GM23248 (cell line): ENCODE data around the gene TRDMT1. TPM values are rescaled to one million over a fixed set of nuclear protein-coding genes. Genes with fewer than 3 reads are reported as not detected.

Experiments
- DNase-seq: peaks from one replicate; pipeline ENCODE4 v3.0.0-alpha.2; 2015
- H2AFZ ChIP-seq: fragments of 200-600 bp; sonication (generic); 2 replicates; pipeline ENCODE4 v1.6.1; 2016; ENCODE audit warnings: antibody characterized with exemption
- H3F3A ChIP-seq: fragments of 200-600 bp; sonication (generic); 2 replicates; pipeline ENCODE4 v1.6.1; 2016; ENCODE audit warnings: mild to moderate bottlenecking, antibody characterized with exemption, mixed run types; ENCODE audit not compliant: insufficient read depth
- H3K27ac ChIP-seq: fragments of 200-600 bp; sonication (generic); 2 replicates; pipeline ENCODE4 v1.5.1; 2016; ENCODE audit warnings: mild to moderate bottlenecking
- H3K27me3 ChIP-seq: fragments of 200-600 bp; sonication (generic); replicated peaks from 2 replicates; pipeline ENCODE4 v1.6.1; 2016; ENCODE audit warnings: mild to moderate bottlenecking; ENCODE audit not compliant: insufficient read depth
- H3K36me3 ChIP-seq: fragments of 200-600 bp; sonication (generic); 2 replicates; pipeline ENCODE4 v1.6.1; 2016; ENCODE audit warnings: low read depth, mild to moderate bottlenecking
- H3K4me1 ChIP-seq: fragments of 200-600 bp; sonication (generic); 2 replicates; pipeline ENCODE4 v1.6.1; 2016; ENCODE audit warnings: mild to moderate bottlenecking; ENCODE audit not compliant: insufficient read depth
- H3K4me2 ChIP-seq: fragments of 200-600 bp; sonication (generic); one replicate; pipeline ENCODE4 v1.6.1; 2016; ENCODE audit warnings: mild to moderate bottlenecking; ENCODE audit not compliant: unreplicated experiment
- H3K4me3 ChIP-seq: fragments of 200-600 bp; sonication (generic); 2 replicates; pipeline ENCODE4 v1.5.1; 2016; ENCODE audit warnings: mild to moderate bottlenecking
- H3K79me2 ChIP-seq: fragments of 200-600 bp; sonication (generic); 2 replicates; pipeline ENCODE4 v1.6.1; 2016; ENCODE audit warnings: mild to moderate bottlenecking; ENCODE audit not compliant: insufficient read depth
- H3K9ac ChIP-seq: fragments of 200-600 bp; sonication (generic); 2 replicates; pipeline ENCODE4 v1.6.1; 2016; ENCODE audit warnings: mild to moderate bottlenecking
- H3K9me2 ChIP-seq: fragments of 200-600 bp; sonication (generic); 2 replicates; pipeline ENCODE4 v1.6.1; 2016; ENCODE audit warnings: mixed run types, mild to moderate bottlenecking, moderate library complexity; ENCODE audit not compliant: insufficient read depth
- H3K9me3 ChIP-seq: fragments of 200-600 bp; sonication (generic); one replicate; pipeline ENCODE4 v1.6.1; 2017; ENCODE audit warnings: low read depth
- H4K20me1 ChIP-seq: fragments of 200-600 bp; sonication (generic); 2 replicates; pipeline ENCODE4 v1.6.0; 2016; ENCODE audit not compliant: insufficient read depth
- EZH2 ChIP-seq: fragments of 200-600 bp; sonication (generic); IDR thresholded peaks from 2 replicates; pipeline ENCODE4 v1.6.1; 2018; ENCODE audit warnings: antibody characterized with exemption, mild to moderate bottlenecking; ENCODE audit not compliant: insufficient read depth, poor library complexity, severe bottlenecking
- EZH2phosphoT487 ChIP-seq: fragments of 200-600 bp; sonication (generic); IDR thresholded peaks from 2 replicates; pipeline ENCODE4 v1.6.1; 2018; ENCODE audit warnings: antibody characterized with exemption, moderate library complexity, mild to moderate bottlenecking, low read depth; ENCODE audit not compliant: insufficient read depth
- WGBS, 2 experiments: methylation state at CpG; one replicate each; pipeline ENCODE4 v1.1.6; 2015 to 2017; ENCODE audit warnings: low lambda C conversion rate in 2 of 2, low coverage in 1 of 2; ENCODE audit errors: missing lambda C conversion rate in 2 of 2; 5-methylcytosine and 5-hydroxymethylcytosine counted together
- in situ Hi-C: fragments of 300-500 bp; cut with MboI; formaldehyde crosslinking; loops from 2 replicates; pipeline ENCODE4 v1.15.0; 2020
- polyA plus RNA-seq: library from polyadenylated mRNA; unstranded; fragments of >200 nt; fragmentation: Nextera tagmentation; extraction: Ambion mirVana; gene quantifications from 2 replicates; pipeline ENCODE4 v1.2.1, GENCODE V29; 2016
- total RNA-seq: library from RNA; depleted of rRNA; stranded (reverse); fragments of >200 nt; shearing (Covaris generic); gene quantifications from 2 replicates; pipeline ENCODE4 v1.2.3, GENCODE V29; 2014

Gene TRDMT1
- total and polyA plus RNA-seq, 2 experiments from 2014 or later: 4.3 to 4.4 TPM

GRCh38 chr10:17169803-17170202 is 31.7 kb downstream of the TRDMT1 start:
- TF ChIP-seq EZH2phosphoT487: no peak
- no peak for TF ChIP-seq EZH2
- H3K4me2 ChIP-seq: no peak overlapping the region
- no peaks in the 10 kb centered on the region for H3K36me3 ChIP-seq
- H3K79me2 ChIP-seq: no peaks in the 10 kb centered on the region
- peaks cover 7% of the 10 kb centered on the region for H3K4me1 ChIP-seq
- no peak for DNase-seq
- no peaks in the 10 kb centered on the region for H4K20me1 ChIP-seq
- no peaks in the 10 kb centered on the region for H3K27me3 ChIP-seq
- no peak overlapping the region for H3K4me3 ChIP-seq
- no peaks in the 10 kb centered on the region for H3F3A ChIP-seq
- no peak overlapping the region for H3K9ac ChIP-seq
- no peaks in the 10 kb centered on the region for H3K9me3 ChIP-seq
- WGBS, 2 experiments: 91 to 97% methylated on average over 4 of the region's 4 CpGs
- H2AFZ ChIP-seq: no peak overlapping the region
- in situ Hi-C loops: no loop called here
- no peak overlapping the region for H3K27ac ChIP-seq
- no peaks in the 10 kb centered on the region for H3K9me2 ChIP-seq

- in situ Hi-C loops: no loop called here
- WGBS, 2 experiments: 78 to 86% methylated on average over 3 of the region's 3 CpGs
These were observed 34.8 kb downstream of the TRDMT1 start for GRCh38 chr10:17166699-17167098.

GRCh38 chr10:17162828-17163227 is 38.6 kb downstream of the TRDMT1 start:
- Histone ChIP-seq H3K9me3 (no peaks in the 10 kb centered on the region), H3K4me2 (no peak overlapping the region)

More at GRCh38 chr10:17166699-17167098, 34.8 kb downstream of the TRDMT1 start:
- no peak for TF ChIP-seq EZH2phosphoT487
- TF ChIP-seq EZH2: no peak
- no peaks in the 10 kb centered on the region for H3F3A ChIP-seq
- H3K9ac ChIP-seq: no peak overlapping the region
- H3K9me3 ChIP-seq: no peaks in the 10 kb centered on the region
- H3K4me1 ChIP-seq: no peaks in the 10 kb centered on the region
- no peaks in the 10 kb centered on the region for H3K9me2 ChIP-seq
- no peak overlapping the region for H3K4me2 ChIP-seq
- no peak for DNase-seq
- no peak overlapping the region for H2AFZ ChIP-seq
- H4K20me1 ChIP-seq: no peaks in the 10 kb centered on the region
- no peak overlapping the region for H3K27ac ChIP-seq
- no peaks in the 10 kb centered on the region for H3K79me2 ChIP-seq
- H3K36me3 ChIP-seq: no peaks in the 10 kb centered on the region
- no peaks in the 10 kb centered on the region for H3K27me3 ChIP-seq
- H3K4me3 ChIP-seq: no peak overlapping the region

GRCh38 chr10:17161775-17162174 is 39.7 kb downstream of the TRDMT1 start:
- Histone ChIP-seq H3K36me3 (no peaks in the 10 kb centered on the region), H3K9me3 (no peaks in the 10 kb centered on the region), H2AFZ (no peak overlapping the region), H3K4me3 (no peak overlapping the region), H3F3A (no peaks in the 10 kb centered on the region), H4K20me1 (no peaks in the 10 kb centered on the region), H3K9ac (no peak overlapping the region), H3K27me3 (no peaks in the 10 kb centered on the region), H3K4me2 (no peak overlapping the region), H3K9me2 (no peaks in the 10 kb centered on the region), H3K27ac (no peak overlapping the region), H3K79me2 (no peaks in the 10 kb centered on the region), H3K4me1 (no peaks in the 10 kb centered on the region)
- TF ChIP-seq EZH2: no peak
- no peak for TF ChIP-seq EZH2phosphoT487
- no peak for DNase-seq
- 58 to 63% methylated on average over 3 of the region's 3 CpGs for WGBS, 2 experiments
- in situ Hi-C loops: no loop called here

More at GRCh38 chr10:17162828-17163227, 38.6 kb downstream of the TRDMT1 start:
- no peak overlapping the region for H3K9ac ChIP-seq
- no peaks in the 10 kb centered on the region for H3F3A ChIP-seq
- no peak overlapping the region for H2AFZ ChIP-seq
- H3K36me3 ChIP-seq: no peaks in the 10 kb centered on the region
- no peak overlapping the region for H3K4me3 ChIP-seq
- TF ChIP-seq EZH2 (no peak), EZH2phosphoT487 (no peak)
- H3K9me2 ChIP-seq: no peaks in the 10 kb centered on the region
- 93 to 100% methylated on average over 2 of the region's 2 CpGs for WGBS, 2 experiments
- H3K79me2 ChIP-seq: no peaks in the 10 kb centered on the region
- no peaks in the 10 kb centered on the region for H3K27me3 ChIP-seq
- no peaks in the 10 kb centered on the region for H3K4me1 ChIP-seq
- DNase-seq: no peak
- in situ Hi-C loops: no loop called here
- no peak overlapping the region for H3K27ac ChIP-seq
- H4K20me1 ChIP-seq: no peaks in the 10 kb centered on the region

GRCh38 chr10:17157024-17157423 is 44.4 kb downstream of the TRDMT1 start:
- H3K4me2 ChIP-seq: no peak overlapping the region
- H3K9ac ChIP-seq: no peak overlapping the region
- no peaks in the 10 kb centered on the region for H3K9me3 ChIP-seq
- no peak for TF ChIP-seq EZH2
- no peak for TF ChIP-seq EZH2phosphoT487
- no peaks in the 10 kb centered on the region for H3K9me2 ChIP-seq
- no peak overlapping the region for H3K4me3 ChIP-seq
- no peaks in the 10 kb centered on the region for H4K20me1 ChIP-seq
- in situ Hi-C loops: no loop called here
- WGBS, 2 experiments: 48% methylated on average over 2 of the region's 2 CpGs
- H3K36me3 ChIP-seq: no peaks in the 10 kb centered on the region
- no peaks in the 10 kb centered on the region for H3F3A ChIP-seq
- no peak overlapping the region for H2AFZ ChIP-seq
- H3K27ac ChIP-seq: no peak overlapping the region
- H3K4me1 ChIP-seq: no peaks in the 10 kb centered on the region
- DNase-seq: no peak
- no peaks in the 10 kb centered on the region for H3K79me2 ChIP-seq
- no peaks in the 10 kb centered on the region for H3K27me3 ChIP-seq
